Central memory CD8-positive, alpha-beta T cell (primary cell): ENCODE data around the gene HTR3B.
"Not testable (repeated sequence)": the region's sequence is repeated elsewhere in the genome, so short reads cannot be mapped to it uniquely, and the experiment has no call there.

Experiments used
- ATAC-seq: fragments of 150-1000 bp; cut with Tn5 transposase; replicated peaks from 2 replicates; pipeline ENCODE4 v1.10.0; 2022; ENCODE audit warnings: mild to moderate bottlenecking, moderate FRiP score, moderate number of reproducible peaks; ENCODE audit not compliant: poor library complexity, severe bottlenecking; ENCODE audit errors: extremely low read depth
- DNase-seq, 2 donors: peaks; one replicate each; pipeline ENCODE4 v3.0.0; 2021; ENCODE audit warnings: low spot score in 2 of 2
- H3K27ac Mint-ChIP-seq: one replicate; pipeline ENCODE4 v1.8.0; 2022; ENCODE audit warnings: low read depth, mild to moderate bottlenecking, moderate library complexity, mixed read lengths
- H3K27me3 Mint-ChIP-seq: one replicate; pipeline ENCODE4 v1.8.0; 2022; ENCODE audit warnings: mixed read lengths
- H3K36me3 Mint-ChIP-seq: one replicate; pipeline ENCODE4 v1.8.0; 2022; ENCODE audit warnings: mild to moderate bottlenecking, moderate library complexity, mixed read lengths; ENCODE audit not compliant: insufficient read depth
- H3K4me1 Mint-ChIP-seq: one replicate; pipeline ENCODE4 v1.8.0; 2022; ENCODE audit warnings: mixed read lengths
- H3K4me3 Mint-ChIP-seq: one replicate; pipeline ENCODE4 v1.8.0; 2022; ENCODE audit warnings: mild to moderate bottlenecking, moderate library complexity, mixed read lengths
- H3K9me3 Mint-ChIP-seq: one replicate; pipeline ENCODE4 v1.8.0; 2022; ENCODE audit warnings: mixed read lengths

The HTR3B gene

GRCh38 chr11:113928311-113928710, 23.7 kb downstream of the HTR3B start:
- Mint-ChIP-seq H3K36me3 (no peaks in the 10 kb centered on the region), H3K27me3 (peaks cover 56% of the 10 kb centered on the region), H3K9me3 (no peaks in the 10 kb centered on the region), H3K4me3 (no peak overlapping the region), H3K4me1 (no peaks in the 10 kb centered on the region), H3K27ac (no peak overlapping the region)
- DNase-seq: no peak
- no peak for ATAC-seq

- ATAC-seq: no peak
- H3K4me1 Mint-ChIP-seq: no peaks in the 10 kb centered on the region
- H3K27me3 Mint-ChIP-seq: peaks cover 67% of the 10 kb centered on the region
- H3K4me3 Mint-ChIP-seq: no peak overlapping the region
- H3K27ac Mint-ChIP-seq: no peak overlapping the region
- DNase-seq: no peak
- H3K36me3 Mint-ChIP-seq: no peaks in the 10 kb centered on the region
- no peaks in the 10 kb centered on the region for H3K9me3 Mint-ChIP-seq
These were observed 28.2 kb downstream of the HTR3B start for GRCh38 chr11:113932788-113933187.

- not testable (repeated sequence) for H3K4me3 Mint-ChIP-seq, ATAC-seq, DNase-seq, H3K27ac Mint-ChIP-seq, H3K4me1 Mint-ChIP-seq, H3K36me3 Mint-ChIP-seq, H3K9me3 Mint-ChIP-seq
- H3K27me3 Mint-ChIP-seq: peaks cover 56% of the 10 kb centered on the region
These were observed 29.6 kb downstream of the HTR3B start for GRCh38 chr11:113934193-113934592.

GRCh38 chr11:113934761-113935160, 30.2 kb downstream of the HTR3B start:
- ATAC-seq: no peak
- Mint-ChIP-seq H3K4me3 (no peak overlapping the region), H3K27me3 (peaks cover 56% of the 10 kb centered on the region)

GRCh38 chr11:113935858-113936257, 31.3 kb downstream of the HTR3B start:
- H3K27ac Mint-ChIP-seq: no peak overlapping the region
- ATAC-seq (no peak), DNase-seq (no peak)
- H3K36me3 Mint-ChIP-seq: no peaks in the 10 kb centered on the region
- no peaks in the 10 kb centered on the region for H3K9me3 Mint-ChIP-seq
- H3K4me3 Mint-ChIP-seq: no peak overlapping the region
- peaks cover 45% of the 10 kb centered on the region for H3K27me3 Mint-ChIP-seq
- H3K4me1 Mint-ChIP-seq: no peaks in the 10 kb centered on the region

More at GRCh38 chr11:113934761-113935160, 30.2 kb downstream of the HTR3B start:
- H3K36me3 Mint-ChIP-seq: no peaks in the 10 kb centered on the region
- no peaks in the 10 kb centered on the region for H3K9me3 Mint-ChIP-seq
- no peak overlapping the region for H3K27ac Mint-ChIP-seq
- no peak for DNase-seq
- no peaks in the 10 kb centered on the region for H3K4me1 Mint-ChIP-seq

GRCh38 chr11:113937918-113938317, 33.3 kb downstream of the HTR3B start:
- H3K36me3 Mint-ChIP-seq: no peaks in the 10 kb centered on the region
- no peaks in the 10 kb centered on the region for H3K4me1 Mint-ChIP-seq
- no peak overlapping the region for H3K27ac Mint-ChIP-seq
- DNase-seq (no peak), ATAC-seq (no peak)
- no peak overlapping the region for H3K4me3 Mint-ChIP-seq
- peaks cover 26% of the 10 kb centered on the region for H3K27me3 Mint-ChIP-seq
- no peaks in the 10 kb centered on the region for H3K9me3 Mint-ChIP-seq

- H3K27me3 Mint-ChIP-seq: no peaks in the 10 kb centered on the region
- no peaks in the 10 kb centered on the region for H3K4me1 Mint-ChIP-seq
- no peak overlapping the region for H3K4me3 Mint-ChIP-seq
- DNase-seq (no peak), ATAC-seq (no peak)
- H3K27ac Mint-ChIP-seq: no peak overlapping the region
- H3K36me3 Mint-ChIP-seq: no peaks in the 10 kb centered on the region
- no peaks in the 10 kb centered on the region for H3K9me3 Mint-ChIP-seq
These were observed 37.7 kb downstream of the HTR3B start for GRCh38 chr11:113942256-113942655.

GRCh38 chr11:113946162-113946561, 41.6 kb downstream of the HTR3B start:
- DNase-seq, H3K36me3 Mint-ChIP-seq, H3K4me3 Mint-ChIP-seq, ATAC-seq, H3K27ac Mint-ChIP-seq, H3K4me1 Mint-ChIP-seq, H3K9me3 Mint-ChIP-seq: not testable (repeated sequence)
- peaks cover 21% of the 10 kb centered on the region for H3K27me3 Mint-ChIP-seq

GRCh38 chr11:113947994-113948393, 43.4 kb downstream of the HTR3B start:
- Mint-ChIP-seq H3K36me3 (no peaks in the 10 kb centered on the region), H3K27me3 (peaks cover 40% of the 10 kb centered on the region), H3K9me3 (no peaks in the 10 kb centered on the region), H3K4me3 (no peak overlapping the region), H3K27ac (no peak overlapping the region), H3K4me1 (no peaks in the 10 kb centered on the region)
- ATAC-seq (no peak), DNase-seq (no peak)

GRCh38 chr11:113949891-113950290, 45.3 kb downstream of the HTR3B start:
- Mint-ChIP-seq H3K36me3 (no peaks in the 10 kb centered on the region), H3K4me3 (no peak overlapping the region), H3K9me3 (no peaks in the 10 kb centered on the region), H3K4me1 (no peaks in the 10 kb centered on the region), H3K27ac (no peak overlapping the region), H3K27me3 (peaks cover 58% of the 10 kb centered on the region)
- DNase-seq: no peak
- ATAC-seq: no peak

- H3K9me3 Mint-ChIP-seq: no peaks in the 10 kb centered on the region
- H3K36me3 Mint-ChIP-seq: no peaks in the 10 kb centered on the region
- DNase-seq (no peak), ATAC-seq (no peak)
- H3K4me3 Mint-ChIP-seq: no peak overlapping the region
- H3K27ac Mint-ChIP-seq: no peak overlapping the region
- H3K27me3 Mint-ChIP-seq: peaks cover 60% of the 10 kb centered on the region
- no peaks in the 10 kb centered on the region for H3K4me1 Mint-ChIP-seq
These were observed 46.9 kb downstream of the HTR3B start for GRCh38 chr11:113951537-113951936.

- Mint-ChIP-seq H3K9me3 (no peaks in the 10 kb centered on the region), H3K36me3 (no peaks in the 10 kb centered on the region)
- no peak for ATAC-seq
These were observed 47.5 kb downstream of the HTR3B start for GRCh38 chr11:113952070-113952469.

GRCh38 chr11:113952588-113952987, 48.0 kb downstream of the HTR3B start:
- DNase-seq (no peak), ATAC-seq (no peak)
- Mint-ChIP-seq H3K4me3 (no peak overlapping the region), H3K9me3 (no peaks in the 10 kb centered on the region), H3K36me3 (no peaks in the 10 kb centered on the region), H3K4me1 (no peaks in the 10 kb centered on the region), H3K27ac (no peak overlapping the region), H3K27me3 (peaks cover 60% of the 10 kb centered on the region)

More at GRCh38 chr11:113952070-113952469, 47.5 kb downstream of the HTR3B start:
- no peak for DNase-seq
- H3K27ac Mint-ChIP-seq: no peak overlapping the region
- H3K4me3 Mint-ChIP-seq: no peak overlapping the region
- no peaks in the 10 kb centered on the region for H3K4me1 Mint-ChIP-seq
- H3K27me3 Mint-ChIP-seq: peaks cover 60% of the 10 kb centered on the region

- no peak overlapping the region for H3K27ac Mint-ChIP-seq
- no peaks in the 10 kb centered on the region for H3K9me3 Mint-ChIP-seq
- H3K4me1 Mint-ChIP-seq: no peaks in the 10 kb centered on the region
- H3K27me3 Mint-ChIP-seq: peaks cover 64% of the 10 kb centered on the region
- H3K36me3 Mint-ChIP-seq: no peaks in the 10 kb centered on the region
- DNase-seq (no peak), ATAC-seq (no peak)
- H3K4me3 Mint-ChIP-seq: no peak overlapping the region
These were observed 49.6 kb downstream of the HTR3B start for GRCh38 chr11:113954235-113954634.
